HG03432 (cell line): Measurements from ENCODE around the gene CBFA2T2.
"Not testable (repeated sequence)": the region's sequence is repeated elsewhere in the genome, so short reads cannot be mapped to it uniquely, and the experiment has no call there.

Source experiments
- ATAC-seq: cut with Tn5 transposase; IDR thresholded peaks from one replicate; pipeline ENCODE4 v1.9.1; 2021; ENCODE audit warnings: mild to moderate bottlenecking, moderate library complexity; ENCODE audit not compliant: unreplicated experiment

The CBFA2T2 gene

DNA sequence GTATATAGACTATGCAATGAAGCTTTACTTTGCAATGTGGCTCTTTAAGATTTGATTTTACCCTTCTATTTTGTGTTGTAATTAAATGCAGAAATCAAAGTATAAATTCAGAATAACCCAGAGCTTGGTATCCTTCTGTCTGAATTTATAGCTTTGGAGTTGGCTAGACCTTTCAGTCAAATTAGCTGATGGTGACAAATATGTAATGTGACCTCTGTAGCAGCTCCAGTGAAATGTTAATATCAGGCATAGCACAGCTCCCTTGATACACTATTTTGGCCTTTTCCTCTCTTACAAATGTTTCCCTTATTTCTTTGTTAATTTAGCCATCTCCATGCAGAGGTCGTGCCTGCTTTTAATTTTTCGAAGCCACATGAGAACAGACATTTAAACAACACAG is 11.1 kb downstream of the CBFA2T2 start:
- no peak for ATAC-seq

- no peak for ATAC-seq
These were observed 13.7 kb downstream of the CBFA2T2 start for GRCh38 chr20:33503564-33503963.

DNA sequence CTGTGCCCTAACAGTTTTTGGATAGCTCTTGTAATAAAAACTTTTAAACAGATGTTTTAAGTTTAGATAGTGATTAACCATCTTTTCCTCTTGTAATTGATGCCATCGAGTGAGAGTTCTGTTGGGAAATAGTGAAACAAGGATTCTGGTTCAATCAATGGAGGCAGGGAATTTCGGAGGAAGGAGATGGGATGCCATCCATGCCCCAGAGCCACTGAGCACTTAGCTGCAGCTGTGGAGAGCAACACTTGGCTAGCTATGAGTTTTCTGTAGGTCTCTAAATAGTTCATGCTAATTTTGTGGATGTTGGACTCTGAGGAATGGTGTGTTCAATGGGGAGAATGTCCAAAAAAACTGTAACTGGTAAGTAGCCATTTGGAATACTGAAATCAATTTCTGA is 16.7 kb downstream of the CBFA2T2 start:
- ATAC-seq, result no peak

- ATAC-seq, result no peak
These were observed 17.6 kb downstream of the CBFA2T2 start for GRCh38 chr20:33507461-33507860.

DNA sequence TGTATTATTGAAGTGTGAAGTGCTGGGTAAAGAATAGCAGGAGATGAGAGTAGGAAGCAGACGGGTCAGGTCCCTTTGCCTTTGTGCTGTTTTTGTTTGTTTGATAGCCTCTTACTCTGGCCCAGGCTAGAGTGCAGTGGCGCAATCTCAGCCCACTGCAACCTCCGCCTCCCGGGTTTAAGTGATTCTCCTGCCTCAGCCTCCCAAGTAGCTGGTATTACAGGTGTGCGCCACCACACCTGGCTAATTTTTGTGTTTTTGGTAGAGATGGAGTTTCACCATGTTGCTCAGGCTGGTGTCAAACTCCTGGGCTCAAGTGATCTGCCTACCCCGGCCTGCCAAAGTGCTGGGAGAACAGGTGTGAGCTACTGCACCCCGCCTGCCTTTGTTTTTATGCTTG is 18.1 kb downstream of the CBFA2T2 start:
- not testable (repeated sequence) for ATAC-seq

- ATAC-seq, result not testable (repeated sequence)
These were observed 19.2 kb downstream of the CBFA2T2 start for GRCh38 chr20:33509057-33509456.

GRCh38 chr20:33511876-33512275 is 22.0 kb downstream of the CBFA2T2 start:
- not testable (repeated sequence) for ATAC-seq

DNA sequence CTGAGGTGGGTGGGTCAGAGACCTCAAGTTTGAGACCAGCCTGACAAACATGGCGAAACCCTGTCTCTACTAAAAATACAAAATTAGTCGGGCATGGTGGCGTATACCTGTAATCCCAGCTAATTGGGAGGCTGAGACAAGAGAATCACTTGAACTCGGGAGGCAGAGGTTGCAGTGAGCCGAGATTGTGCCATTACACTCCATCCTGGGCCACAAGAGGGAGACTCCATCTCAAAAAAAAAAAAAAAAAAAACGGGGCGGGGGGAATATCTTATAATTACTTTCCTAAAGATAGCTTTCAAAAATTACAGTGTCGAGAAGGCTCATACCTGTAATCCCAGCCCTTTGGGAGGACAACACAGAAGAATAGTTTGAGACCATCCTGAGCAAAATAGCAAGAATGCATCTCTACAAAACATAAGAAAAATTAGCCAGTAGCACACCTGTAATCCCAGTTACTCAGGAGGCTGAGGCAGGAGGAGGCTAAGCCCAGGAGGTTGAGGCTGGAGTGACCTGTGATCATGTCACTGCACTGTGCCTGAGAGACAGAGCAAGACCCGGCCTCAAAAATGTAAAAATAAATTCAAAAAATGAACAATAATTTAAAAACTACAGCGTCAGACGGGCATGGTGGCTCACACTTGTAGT is 25.8 kb downstream of the CBFA2T2 start:
- no peak for ATAC-seq

DNA sequence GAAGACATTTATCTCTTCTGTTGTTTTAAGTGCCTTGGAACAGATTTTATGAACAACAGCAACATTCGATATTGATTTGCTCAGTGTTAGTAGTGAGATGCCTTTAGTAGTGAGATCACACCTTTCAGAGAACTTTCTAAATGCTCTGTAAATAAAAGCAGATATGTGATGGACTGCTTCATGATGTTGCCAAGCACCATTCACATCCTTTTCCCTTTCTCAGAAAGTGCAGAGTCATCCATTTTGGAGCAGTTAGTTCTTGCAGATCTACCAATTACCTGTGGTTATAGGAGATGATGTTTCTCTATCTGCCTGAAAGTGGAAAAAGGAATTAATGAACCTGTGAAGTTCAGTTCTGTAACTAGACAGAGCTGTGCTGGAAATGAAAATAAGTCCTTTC is 27.0 kb downstream of the CBFA2T2 start:
- no peak for ATAC-seq

GRCh38 chr20:33518071-33518470 is 28.2 kb downstream of the CBFA2T2 start:
- no peak for ATAC-seq

DNA sequence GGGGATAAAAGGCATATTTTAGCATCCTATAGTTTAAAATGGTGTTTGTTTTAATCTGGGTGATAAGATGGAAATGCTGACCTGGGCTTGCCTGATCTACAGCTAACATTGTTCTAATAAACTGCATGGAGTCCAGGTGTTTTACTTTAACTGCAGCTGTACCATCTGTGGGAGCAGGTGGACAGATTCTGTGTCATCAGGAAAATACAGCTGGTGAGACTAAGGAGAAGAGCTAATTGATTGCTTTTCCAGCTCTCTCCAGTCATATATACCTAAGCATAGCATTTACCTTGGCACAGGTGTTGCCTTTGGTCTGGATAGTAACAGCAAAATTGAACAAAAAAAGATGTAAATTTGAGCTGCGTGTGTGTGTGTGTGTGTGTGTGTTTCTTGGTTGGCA is 31.6 kb downstream of the CBFA2T2 start:
- no peak for ATAC-seq

- ATAC-seq, result no peak
These were observed 32.4 kb downstream of the CBFA2T2 start for GRCh38 chr20:33522256-33522820.

GRCh38 chr20:33524261-33524660 is 34.4 kb downstream of the CBFA2T2 start:
- ATAC-seq, result no peak

- no peak for ATAC-seq
These were observed 36.9 kb downstream of the CBFA2T2 start for GRCh38 chr20:33526769-33527168.

- ATAC-seq, result no peak
These were observed 41.4 kb downstream of the CBFA2T2 start for GRCh38 chr20:33531047-33531877.

DNA sequence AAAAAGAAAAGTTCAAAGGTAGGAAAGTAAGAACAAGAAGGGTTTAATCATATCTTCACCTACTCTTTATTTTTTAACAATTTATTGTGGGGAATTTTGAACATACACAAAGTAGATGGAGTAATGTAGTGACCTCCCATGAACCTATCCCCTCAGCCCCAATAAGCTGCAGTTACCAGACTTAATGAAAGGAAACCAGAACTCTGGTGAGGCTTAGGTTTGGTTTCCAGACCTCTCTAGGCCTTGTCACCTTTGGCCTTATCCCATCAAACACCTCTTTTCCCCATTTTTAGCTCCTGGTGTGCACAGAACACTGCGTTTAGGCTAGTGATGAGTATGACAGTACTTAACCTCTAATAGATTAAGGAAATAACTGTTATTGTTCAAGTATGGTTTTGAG is 42.0 kb downstream of the CBFA2T2 start:
- no peak for ATAC-seq

DNA sequence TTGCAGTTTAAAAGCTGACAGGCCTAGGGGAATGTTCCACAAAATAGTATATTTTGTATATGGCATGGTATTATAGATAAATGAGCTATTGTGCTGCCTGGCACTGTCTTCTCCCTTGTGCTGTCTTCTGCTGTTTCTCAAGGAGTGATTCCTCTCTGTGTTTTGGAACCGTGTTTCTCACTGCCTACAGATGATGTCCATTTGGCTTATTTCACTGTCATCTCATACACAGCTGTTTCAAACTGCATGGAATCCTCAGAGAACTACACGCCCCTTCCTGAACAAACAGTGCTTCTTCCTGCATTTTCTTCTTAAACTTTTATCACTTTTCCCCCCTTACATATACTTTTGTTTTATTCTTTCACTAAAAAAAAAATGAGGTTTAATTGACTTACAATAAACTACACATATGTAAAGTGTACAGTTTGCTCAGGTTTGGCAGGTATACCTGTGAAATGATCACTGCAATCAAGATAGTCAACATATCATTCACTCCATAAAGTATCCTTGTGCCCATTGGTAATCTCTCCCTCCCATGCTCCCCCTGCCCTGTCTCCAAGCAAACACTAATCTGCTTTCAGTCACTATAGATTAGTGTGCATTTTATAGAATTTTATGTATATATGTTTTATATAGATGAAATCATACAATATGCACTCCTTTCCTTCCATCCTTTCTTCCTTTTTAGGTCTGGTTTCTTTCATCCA is 43.0 kb downstream of the CBFA2T2 start:
- ATAC-seq, result no peak

DNA sequence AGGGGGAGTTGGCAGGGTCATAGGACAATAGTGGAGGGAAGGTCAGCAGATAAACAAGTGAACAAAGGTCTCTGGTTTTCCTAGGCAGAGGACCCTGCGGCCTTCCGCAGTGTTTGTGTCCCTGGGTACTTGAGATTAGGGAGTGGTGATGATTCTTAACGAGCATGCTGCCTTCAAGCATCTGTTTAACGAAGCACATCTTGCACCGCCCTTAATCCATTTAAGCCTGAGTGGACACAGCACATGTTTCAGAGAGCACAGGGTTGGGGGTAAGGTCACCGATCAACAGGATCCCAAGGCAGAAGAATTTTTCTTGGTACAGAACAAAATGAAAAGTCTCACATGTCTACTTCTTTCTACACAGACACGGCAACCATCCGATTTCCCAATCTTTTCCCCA is 45.8 kb downstream of the CBFA2T2 start:
- not testable (repeated sequence) for ATAC-seq

DNA sequence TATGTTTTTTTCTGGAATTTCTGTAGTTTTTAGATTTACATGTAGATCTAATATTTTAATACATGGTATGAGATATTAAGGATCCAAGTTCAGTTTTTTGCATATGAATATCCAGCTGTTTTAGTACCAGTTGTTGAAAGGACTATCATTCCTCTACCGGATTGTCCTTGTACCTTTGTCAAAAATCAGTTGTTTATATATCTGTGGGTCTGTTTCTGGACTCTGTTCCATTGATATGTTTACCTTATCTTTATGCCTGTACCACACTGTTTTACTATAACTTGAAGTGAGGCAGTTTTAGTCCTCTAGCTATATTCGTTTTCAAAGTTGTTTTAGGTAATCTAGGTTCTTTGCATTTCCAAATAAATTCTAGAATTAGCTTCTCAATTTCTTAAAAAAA is 47.7 kb downstream of the CBFA2T2 start:
- ATAC-seq, result no peak

DNA sequence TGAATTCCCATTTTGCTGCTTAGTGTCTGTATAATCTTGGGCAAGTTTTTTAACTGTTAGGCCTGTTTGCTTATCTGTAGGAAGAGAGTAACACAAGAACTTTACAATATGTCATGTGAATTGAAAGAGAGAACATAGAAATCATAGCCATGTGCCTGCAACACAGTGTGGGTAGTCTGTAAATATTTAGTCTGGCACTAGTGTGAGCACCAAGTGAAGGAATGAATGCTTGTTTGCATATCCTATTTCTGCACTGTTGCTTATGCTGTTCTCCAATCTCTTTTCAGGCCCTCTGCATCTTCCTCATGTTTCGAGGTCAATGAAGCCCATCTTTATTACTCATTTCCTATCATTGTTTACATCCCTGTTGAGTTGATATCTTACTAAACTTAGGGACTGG is 49.2 kb downstream of the CBFA2T2 start:
- no peak for ATAC-seq

GRCh38 chr20:33540427-33540826 is 50.5 kb downstream of the CBFA2T2 start:
- no peak for ATAC-seq
